K562 (cell line): ENCODE data around the gene KLHDC7A. TPM values are rescaled to one million over a fixed set of nuclear protein-coding genes. Genes with fewer than 3 reads are reported as not detected.

Experiments
- CCAR2 ChIP-seq: fragments of 200-400 bp; formaldehyde crosslinking; IDR thresholded peaks from 2 replicates; pipeline ENCODE4 v1.6.1; 2017; ENCODE audit warnings: mild to moderate bottlenecking, low read depth, low read length
- DIDO1 ChIP-seq: fragments of 450-650 bp; IDR thresholded peaks from 2 replicates; pipeline ENCODE4 v1.6.1; 2016; ENCODE audit warnings: low read depth, missing biosample characterization, missing genetic modification characterization
- FOS ChIP-seq: IDR thresholded peaks from 3 replicates; pipeline ENCODE4 v1.6.1; 2011; ENCODE audit not compliant: insufficient read length; ENCODE audit errors: extremely low read depth
- FOXO4 ChIP-seq: fragments of 450-650 bp; formaldehyde crosslinking; IDR thresholded peaks from 2 replicates; pipeline ENCODE4 v1.4.0; 2020; ENCODE audit warnings: mild to moderate bottlenecking, moderate library complexity
- GATA2 ChIP-seq: sonication (generic); formaldehyde crosslinking; IDR thresholded peaks from 2 replicates; pipeline ENCODE4 v1.4.0; 2020; ENCODE audit warnings: mild to moderate bottlenecking, missing genetic modification reagents
- HCFC1 ChIP-seq: IDR thresholded peaks from 2 replicates; pipeline ENCODE4 v1.6.1; 2012; ENCODE audit warnings: low read depth, low read length, improper control_type of control experiment
- MCM3 ChIP-seq: fragments of 450-650 bp; IDR thresholded peaks from 2 replicates; pipeline ENCODE4 v1.6.1; 2016
- PBX2 ChIP-seq, 2 experiments: IDR thresholded peaks in 1 of 2; conservative IDR thresholded peaks in 1 of 2; 2 replicates each; pipeline ENCODE4 v1.6.1; 2016; ENCODE audit warnings: low read depth in 2 of 2, mild to moderate bottlenecking in 1 of 2, missing compliant biosample characterization in 1 of 2, missing genetic modification characterization in 1 of 2, moderate library complexity in 1 of 2
- RNF219 ChIP-seq: fragments of 250-450 bp; sonication (Bioruptor Pico); IDR thresholded peaks from 2 replicates; pipeline ENCODE4 v1.5.0; 2022; ENCODE audit warnings: mild to moderate bottlenecking
- SMARCC2 ChIP-seq: fragments of 450-650 bp; IDR thresholded peaks from 2 replicates; pipeline ENCODE4 v1.6.1; 2017; ENCODE audit warnings: antibody characterized with exemption, moderate library complexity, mild to moderate bottlenecking, low read depth
- VEZF1 ChIP-seq: fragments of 200-800 bp; sonication (Bioruptor generic); IDR thresholded peaks from 2 replicates; pipeline ENCODE4 v1.6.1; 2017; ENCODE audit warnings: missing genetic modification characterization, missing compliant biosample characterization
- ZBTB8A ChIP-seq: fragments of 450-650 bp; IDR thresholded peaks from 2 replicates; pipeline ENCODE4 v1.6.1; 2018; ENCODE audit warnings: mild to moderate bottlenecking, moderate library complexity; ENCODE audit not compliant: partially characterized antibody
- polyA plus RNA-seq, 8 experiments: library from polyadenylated mRNA; depleted of rRNA in 4 of 8; stranded (reverse) in 5 of 8; unstranded in 3 of 8; fragments of >200 nt; fragmentation: Nextera tagmentation in 2 of 8; fragmentation: Illumina TruSeq in 1 of 8; extraction: Ambion mirVana in 2 of 8; extraction: Trizol in 1 of 8; gene quantifications; 2 replicates each; pipeline versions ENCODE4 v1.2.1 to v1.2.3, GENCODE V29; 2011 to 2014; ENCODE audit warnings: inconsistent platforms in 1 of 8, missing spikeins in 1 of 8
- total RNA-seq, 7 experiments: library from RNA; depleted of rRNA in 6 of 7; stranded (reverse); fragments of >200 nt in 6 of 7; fragmentation: Illumina TruSeq in 2 of 7; extraction: Trizol in 2 of 7; gene quantifications; 2 replicates each; pipeline versions ENCODE4 v1.2.1 to v1.2.3, GENCODE V29; 2011 to 2021; ENCODE audit warnings: low replicate concordance in 1 of 7

KLHDC7A gene
- total and polyA plus RNA-seq, 9 of the 15 experiments (the other 6 are each of a cell fraction or from before 2014, with no cell fraction given) = 0.01 to 0.02 (median 0.01) TPM; not detected in 6

- 0 out of 2 replicates have a peak, but pooled peaks have one; percentile 32 for TF ChIP-seq DIDO1 (tag)
- TF ChIP-seq SMARCC2 = no peak
- no peak for TF ChIP-seq PBX2 (CRISPR knock-in tag; IDR thresholded peaks at IDR 0.05; ENCODE audit: low read depth)
- no peak for TF ChIP-seq PBX2 (tag; conservative IDR thresholded peaks at IDR 0.05; ENCODE audit: low read depth)
- TF ChIP-seq HCFC1 = no peak
- no peak for TF ChIP-seq FOXO4 (CRISPR knock-in tag)
- no peak for TF ChIP-seq RNF219 (CRISPR knock-in tag)
- no peak for TF ChIP-seq MCM3
- no peak for TF ChIP-seq ZBTB8A
- no peak for TF ChIP-seq GATA2 (CRISPR knock-in tag)
- TF ChIP-seq VEZF1 (CRISPR knock-in tag) = peak; percentile 54; the same call in 1 of the 2 replicates
- no peak for TF ChIP-seq FOS
- TF ChIP-seq CCAR2 = no peak
Measured at GRCh38 chr1:18443587-18444520, 36.9 kb upstream of the KLHDC7A start (continued).
